GF-D8 (cell line): ENCODE measurements around the gene PSMA2.

Source experiments
- DNase-seq: peaks from one replicate; lab custom pipeline; 2025; lab: John Stamatoyannopoulos, UW

The PSMA2 gene

GRCh38 chr7:42940985-42941847 lies 9.2 kb upstream of the PSMA2 start:
- peak; percentile 29 for DNase-seq

- DNase-seq = no peak
Measured at GRCh38 chr7:42939457-42940240, 7.7 kb upstream of the PSMA2 start.

GRCh38 chr7:42935861-42936260 lies 3.9 kb upstream of the PSMA2 start:
- DNase-seq = no peak

DNA sequence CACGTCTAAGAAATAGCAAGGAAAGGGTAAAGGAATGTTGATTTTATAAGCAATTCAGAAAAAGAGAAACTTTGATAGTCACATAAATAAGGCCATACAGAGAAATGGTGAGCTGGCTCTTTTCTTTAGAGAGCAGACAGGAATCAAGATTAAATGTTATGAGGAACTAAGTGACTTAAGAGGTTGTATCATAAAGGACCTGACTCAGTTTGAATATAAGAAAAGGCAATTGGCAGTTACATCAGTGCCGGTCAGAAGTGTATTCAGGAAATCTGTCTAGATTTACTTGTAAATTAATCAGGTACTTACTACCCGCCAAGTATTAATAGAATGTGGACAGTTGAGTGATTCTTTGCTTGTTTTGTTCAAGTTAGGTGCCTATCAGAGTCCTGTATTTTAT lies 2.3 kb upstream of the PSMA2 start:
- DNase-seq = no peak

GRCh38 chr7:42932811-42933591 lies 1.0 kb upstream of the PSMA2 start:
- DNase-seq = no peak

GRCh38 chr7:42931447-42931833 lies 534 bp downstream of the PSMA2 start:
- no peak for DNase-seq

- no peak for DNase-seq
Measured at GRCh38 chr7:42930889-42931288, 1.1 kb downstream of the PSMA2 start.

DNA sequence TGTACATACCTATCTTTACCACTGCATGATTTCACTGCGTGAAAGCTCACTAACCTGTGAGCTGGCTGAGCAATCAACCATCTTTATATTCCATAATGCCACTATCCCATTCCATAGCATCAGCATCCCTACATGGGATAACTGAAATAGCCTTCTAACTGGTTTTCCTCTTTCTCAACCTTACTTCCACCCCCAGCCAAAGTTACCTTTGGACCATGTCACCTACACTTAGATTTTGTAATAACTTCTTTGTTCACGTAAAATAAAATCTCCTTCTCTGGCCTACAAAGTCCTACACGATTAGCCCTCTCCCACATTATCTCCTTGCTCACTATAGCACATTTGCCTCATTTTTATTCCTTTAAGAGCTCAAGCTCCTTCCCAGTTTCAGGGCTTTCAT lies 2.5 kb downstream of the PSMA2 start:
- no peak for DNase-seq

GRCh38 chr7:42928754-42929153 lies 3.2 kb downstream of the PSMA2 start:
- peak; percentile 31 for DNase-seq

DNA sequence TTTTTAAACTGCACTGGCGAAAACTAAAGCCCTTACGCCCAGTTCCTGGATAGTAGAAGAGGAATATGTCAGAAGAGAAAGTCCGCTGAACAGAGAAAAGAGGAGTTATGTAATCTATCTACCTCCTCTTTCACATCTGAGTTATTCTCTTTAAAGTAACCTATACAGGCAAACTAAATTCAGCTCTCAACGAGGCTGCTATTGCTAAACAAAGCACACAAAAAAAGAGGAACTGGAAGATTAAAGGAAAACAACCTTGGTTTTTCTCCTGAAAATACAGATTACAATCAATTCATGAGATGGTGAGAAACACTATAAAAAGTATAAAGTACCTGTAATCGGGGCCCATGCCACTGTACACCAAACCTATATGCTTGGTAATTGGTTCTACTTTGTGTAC lies 5.8 kb downstream of the PSMA2 start:
- DNase-seq = peak; percentile 88

DNA sequence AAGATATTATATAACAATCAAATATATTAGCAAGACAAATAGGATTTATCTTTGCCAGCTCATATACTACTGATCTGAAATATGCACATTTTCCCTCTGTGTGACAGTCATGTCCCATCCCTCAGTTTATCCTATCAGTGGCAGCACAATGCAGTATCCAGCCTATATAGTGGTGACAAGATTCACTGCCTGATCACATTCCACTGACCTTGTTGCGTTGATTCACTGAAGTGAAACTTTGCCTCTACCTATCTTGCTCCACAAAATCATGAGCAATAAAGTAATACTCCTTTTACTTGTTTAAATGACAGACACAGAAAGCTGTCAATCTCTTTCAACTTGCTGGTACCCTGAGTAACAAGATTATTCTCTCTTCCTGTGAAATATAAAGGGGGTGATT lies 6.3 kb downstream of the PSMA2 start:
- no peak for DNase-seq

DNA sequence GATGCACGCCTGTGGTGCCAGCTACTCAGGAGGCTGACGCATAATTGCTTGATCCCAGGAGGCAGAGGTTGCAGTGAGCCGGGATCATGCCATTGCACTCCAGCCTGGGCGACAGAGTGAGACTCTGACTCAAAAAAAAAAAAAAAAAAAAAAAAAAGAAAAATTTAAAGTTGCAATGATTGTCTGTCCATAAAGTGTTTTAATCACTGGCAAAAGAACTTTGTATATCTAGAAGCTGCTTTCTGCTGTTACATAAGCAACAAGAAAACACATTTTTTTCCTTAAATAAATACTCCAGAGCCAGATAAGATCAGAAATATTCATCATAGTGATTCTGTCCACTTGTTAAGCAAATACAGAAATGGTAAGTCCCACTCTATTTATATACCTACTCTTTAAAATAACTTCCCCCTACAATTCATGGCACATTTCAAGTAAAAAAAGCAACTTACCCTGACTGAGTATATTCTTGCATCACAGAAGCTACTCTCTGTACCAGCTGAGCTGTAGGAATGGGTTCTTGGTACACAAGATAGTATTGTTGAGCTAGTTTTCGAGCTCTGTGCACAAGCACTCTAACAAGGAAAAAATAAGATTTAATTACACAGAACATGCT lies 7.6 kb downstream of the PSMA2 start:
- no peak for DNase-seq

- DNase-seq = no peak
Measured at GRCh38 chr7:42922017-42922753, 9.8 kb downstream of the PSMA2 start.

- no peak for DNase-seq
Measured at GRCh38 chr7:42915356-42915755, 16.6 kb downstream of the PSMA2 start.

DNA sequence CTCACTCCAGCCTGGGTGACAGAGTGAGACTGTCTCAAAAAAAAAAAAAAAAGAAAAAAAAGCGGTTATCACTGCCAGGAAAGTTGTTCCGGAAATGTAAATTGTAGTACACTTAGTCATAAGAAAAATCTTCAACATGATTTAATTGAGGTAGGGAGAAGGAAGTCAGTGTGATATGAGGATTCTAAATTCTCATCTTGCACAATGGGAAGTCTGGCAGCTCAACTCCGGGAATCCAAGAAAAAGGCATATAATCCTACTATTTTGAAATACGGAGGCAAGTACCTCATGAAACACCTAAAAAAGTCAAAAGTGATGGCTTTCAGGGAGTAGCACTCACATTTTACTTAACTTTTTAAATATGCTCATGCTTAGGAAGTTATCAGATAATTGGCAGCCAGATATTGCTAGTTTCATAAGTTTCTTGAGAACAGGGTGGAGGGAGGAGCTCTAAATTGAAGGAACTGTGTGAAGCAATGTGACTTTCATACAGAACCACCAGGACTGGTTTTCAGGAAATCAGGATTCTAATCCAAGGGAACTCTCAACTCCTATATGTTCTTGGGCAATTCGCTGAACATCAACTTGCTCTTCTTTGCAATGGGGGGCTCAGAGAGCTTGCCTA lies 17.4 kb downstream of the PSMA2 start:
- DNase-seq = no peak

- no peak for DNase-seq
Measured at GRCh38 chr7:42914009-42914408, 18.0 kb downstream of the PSMA2 start.

GRCh38 chr7:42913591-42913990 lies 18.4 kb downstream of the PSMA2 start:
- DNase-seq = peak; percentile 65

DNA sequence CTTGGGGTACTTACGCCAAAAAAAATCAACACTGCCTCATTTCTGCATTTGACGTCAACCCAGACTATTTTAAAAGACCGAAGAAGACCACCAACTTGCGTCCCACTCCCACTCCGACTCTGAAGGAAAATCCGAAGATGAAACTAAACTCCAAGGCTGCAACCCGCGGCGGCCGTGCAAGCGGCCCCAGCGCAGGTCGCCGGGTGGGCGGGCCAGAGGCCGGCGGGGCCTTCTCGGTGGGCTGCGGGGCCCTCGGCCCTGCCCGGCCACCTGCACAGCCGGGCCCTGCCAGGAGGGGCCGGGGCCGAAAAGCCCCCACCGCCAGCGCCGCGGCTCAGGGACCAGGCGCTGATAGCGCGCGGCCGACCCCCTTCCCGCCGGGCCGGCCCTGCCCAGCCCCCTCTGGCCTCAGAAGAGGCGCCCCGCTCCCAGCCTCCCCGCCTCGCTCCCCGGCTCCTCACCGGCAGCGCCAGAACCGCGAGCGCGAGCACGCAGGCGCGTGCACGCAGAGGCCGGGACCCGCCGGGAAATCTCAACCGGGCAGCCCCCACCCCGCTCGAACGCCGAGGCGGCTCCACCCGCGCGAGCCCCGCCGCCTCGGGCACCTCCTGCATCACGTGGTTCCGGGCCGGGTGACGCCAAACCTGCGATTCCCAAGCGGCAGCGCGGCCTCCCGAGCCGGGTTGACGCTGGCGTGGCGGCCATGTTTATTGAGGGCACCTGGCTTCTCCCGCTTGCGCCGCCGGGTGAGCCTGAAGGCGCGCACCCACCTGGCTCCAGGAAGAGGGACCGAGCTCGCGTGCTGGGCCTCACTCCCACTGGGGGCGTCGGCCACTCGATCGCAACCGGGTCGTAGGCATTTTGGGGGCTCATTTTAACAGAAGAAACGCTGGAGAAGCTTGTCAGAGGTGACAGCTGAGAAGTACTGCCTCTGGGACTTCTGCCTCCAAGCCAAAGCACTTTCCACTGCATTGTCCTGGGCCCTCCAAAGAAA lies 20.2 kb downstream of the PSMA2 start, which contains the start of gene C7orf25:
TSS of gene C7orf25 (minus strand) at position 617 of the 994 bp plus-strand sequence. CDS start 1,170 bp downstream, outside the sequence.
- peak; percentile 92 for DNase-seq

GRCh38 chr7:42910306-42910705 lies 21.7 kb downstream of the PSMA2 start:
- no peak for DNase-seq
